ENCODE data around the gene CELF2.

The CELF2 gene

DNA sequence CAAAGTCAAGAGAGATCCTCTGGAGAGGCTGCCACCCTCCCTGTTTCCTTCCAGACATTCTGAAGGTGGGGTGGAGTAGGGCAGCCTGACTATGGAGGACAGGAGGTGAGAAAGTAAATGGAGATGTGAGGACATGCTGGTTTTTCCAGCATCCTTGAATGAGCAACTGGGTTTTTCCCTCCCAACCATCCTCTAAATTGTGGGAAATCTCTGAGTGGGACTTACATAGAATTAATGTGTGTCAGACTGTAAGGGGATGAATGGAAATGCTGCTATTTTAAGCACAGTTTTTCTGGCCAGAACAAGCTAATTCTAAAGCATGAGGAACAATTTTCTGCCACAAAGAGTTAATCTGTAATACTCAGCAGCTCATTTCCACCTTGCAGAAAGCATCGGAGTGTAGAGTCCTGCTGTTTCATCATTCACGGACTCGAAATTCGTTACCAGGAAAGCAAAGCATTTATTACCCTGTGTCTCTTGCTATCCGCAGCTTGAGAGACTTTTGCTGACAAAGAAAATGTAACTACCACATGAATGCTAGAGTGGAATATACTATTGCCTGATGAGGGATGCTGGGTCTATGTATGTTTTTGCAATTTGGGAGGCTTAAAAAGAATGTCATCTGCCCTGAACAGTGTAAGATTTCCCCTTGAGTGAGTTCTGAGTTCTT, 213.0 kb downstream of the CELF2 start:
- TF ChIP-seq POLR2A (IDR thresholded peaks at IDR 0.05; ENCODE audit: extremely low read depth, insufficient read length) (no peak), MYC (IDR thresholded peaks at IDR 0.05; ENCODE audit: low read depth, low read length) (no peak)
- TF ChIP-seq, protein P1, sequence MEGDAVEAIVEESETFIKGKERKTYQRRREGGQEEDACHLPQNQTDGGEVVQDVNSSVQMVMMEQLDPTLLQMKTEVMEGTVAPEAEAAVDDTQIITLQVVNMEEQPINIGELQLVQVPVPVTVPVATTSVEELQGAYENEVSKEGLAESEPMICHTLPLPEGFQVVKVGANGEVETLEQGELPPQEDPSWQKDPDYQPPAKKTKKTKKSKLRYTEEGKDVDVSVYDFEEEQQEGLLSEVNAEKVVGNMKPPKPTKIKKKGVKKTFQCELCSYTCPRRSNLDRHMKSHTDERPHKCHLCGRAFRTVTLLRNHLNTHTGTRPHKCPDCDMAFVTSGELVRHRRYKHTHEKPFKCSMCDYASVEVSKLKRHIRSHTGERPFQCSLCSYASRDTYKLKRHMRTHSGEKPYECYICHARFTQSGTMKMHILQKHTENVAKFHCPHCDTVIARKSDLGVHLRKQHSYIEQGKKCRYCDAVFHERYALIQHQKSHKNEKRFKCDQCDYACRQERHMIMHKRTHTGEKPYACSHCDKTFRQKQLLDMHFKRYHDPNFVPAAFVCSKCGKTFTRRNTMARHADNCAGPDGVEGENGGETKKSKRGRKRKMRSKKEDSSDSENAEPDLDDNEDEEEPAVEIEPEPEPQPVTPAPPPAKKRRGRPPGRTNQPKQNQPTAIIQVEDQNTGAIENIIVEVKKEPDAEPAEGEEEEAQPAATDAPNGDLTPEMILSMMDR (IDR thresholded peaks at IDR 0.05; ENCODE audit: low read depth, low read length): no peak
- TF ChIP-seq, protein P2, sequence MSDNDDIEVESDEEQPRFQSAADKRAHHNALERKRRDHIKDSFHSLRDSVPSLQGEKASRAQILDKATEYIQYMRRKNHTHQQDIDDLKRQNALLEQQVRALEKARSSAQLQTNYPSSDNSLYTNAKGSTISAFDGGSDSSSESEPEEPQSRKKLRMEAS (IDR thresholded peaks at IDR 0.05; ENCODE audit: low read depth, low read length): no peak
- DNase-seq (ENCODE audit: low read depth): no peak
- H3K4me3 ChIP-seq (ENCODE audit: low read depth, low read length): no peak overlapping the region

DNA sequence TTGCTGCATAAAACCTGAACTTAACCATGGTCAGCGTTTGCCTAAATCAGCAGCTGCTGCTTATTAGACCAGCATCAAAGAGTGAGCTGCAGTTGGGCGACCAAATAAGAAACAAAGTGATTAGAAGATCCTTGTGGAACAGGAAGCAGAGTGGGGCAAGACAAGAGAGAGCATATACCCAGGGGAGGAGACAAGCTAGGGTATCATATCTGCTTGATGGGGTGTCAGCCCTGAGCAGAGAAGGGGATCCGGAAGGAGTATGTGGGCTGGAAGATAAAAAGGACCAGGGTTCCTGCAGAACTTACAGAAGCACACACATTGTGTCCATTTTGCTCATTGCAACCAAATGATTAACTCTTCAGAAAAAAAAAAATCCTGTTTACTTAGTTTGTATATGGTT, 213.6 kb downstream of the CELF2 start:
- no peak for DNase-seq (ENCODE audit: low read depth)
- TF ChIP-seq, protein P1 (IDR thresholded peaks at IDR 0.05; ENCODE audit: low read depth, low read length): no peak
- no peak for TF ChIP-seq POLR2A (IDR thresholded peaks at IDR 0.05; ENCODE audit: extremely low read depth, insufficient read length)
- TF ChIP-seq MYC (IDR thresholded peaks at IDR 0.05; ENCODE audit: low read depth, low read length): no peak
- TF ChIP-seq, protein P2 (IDR thresholded peaks at IDR 0.05; ENCODE audit: low read depth, low read length): no peak
- no peak overlapping the region for H3K4me3 ChIP-seq (ENCODE audit: low read depth, low read length)

DNA sequence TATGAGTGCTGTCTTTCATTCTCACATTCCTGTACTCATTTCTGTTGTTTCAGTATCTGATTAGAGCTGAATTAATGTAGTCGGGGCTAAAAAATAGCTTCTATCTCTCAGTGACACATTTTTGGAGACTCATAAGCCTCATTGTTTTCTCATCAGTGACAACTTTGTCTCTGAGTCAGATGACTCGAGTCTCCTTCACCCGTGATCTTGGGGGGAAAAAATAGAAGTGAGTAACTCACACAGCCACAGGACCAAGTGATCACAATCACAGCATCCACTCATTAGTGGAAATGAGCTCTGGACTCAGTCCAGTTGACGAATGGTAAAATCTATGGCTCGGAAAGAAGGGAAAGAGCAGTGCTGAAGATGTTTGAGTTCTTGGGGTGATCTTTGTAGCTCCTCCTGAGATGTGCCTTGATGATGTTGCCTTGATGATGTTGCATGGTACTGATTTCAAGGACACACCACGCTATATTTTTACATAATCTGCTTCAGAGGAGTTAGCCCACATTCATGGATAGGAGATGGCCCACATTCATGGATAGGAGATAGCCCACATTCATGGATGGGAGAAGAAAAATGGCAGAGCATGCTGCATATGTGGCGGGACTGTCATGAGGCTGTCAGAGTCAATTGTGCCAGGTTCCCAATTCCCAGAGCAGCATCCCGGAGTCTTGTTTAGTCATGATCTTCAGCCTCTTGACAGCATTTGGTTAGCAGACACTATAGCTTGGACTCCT, 214.7 kb downstream of the CELF2 start:
- TF ChIP-seq, protein P2 (IDR thresholded peaks at IDR 0.05; ENCODE audit: low read depth, low read length): no peak
- TF ChIP-seq, protein P1 (IDR thresholded peaks at IDR 0.05; ENCODE audit: low read depth, low read length): no peak
- TF ChIP-seq POLR2A (IDR thresholded peaks at IDR 0.05; ENCODE audit: extremely low read depth, insufficient read length) (no peak), MYC (IDR thresholded peaks at IDR 0.05; ENCODE audit: low read depth, low read length) (no peak)
- H3K4me3 ChIP-seq (ENCODE audit: low read depth, low read length): no peak overlapping the region
- no peak for DNase-seq (ENCODE audit: low read depth)

DNA sequence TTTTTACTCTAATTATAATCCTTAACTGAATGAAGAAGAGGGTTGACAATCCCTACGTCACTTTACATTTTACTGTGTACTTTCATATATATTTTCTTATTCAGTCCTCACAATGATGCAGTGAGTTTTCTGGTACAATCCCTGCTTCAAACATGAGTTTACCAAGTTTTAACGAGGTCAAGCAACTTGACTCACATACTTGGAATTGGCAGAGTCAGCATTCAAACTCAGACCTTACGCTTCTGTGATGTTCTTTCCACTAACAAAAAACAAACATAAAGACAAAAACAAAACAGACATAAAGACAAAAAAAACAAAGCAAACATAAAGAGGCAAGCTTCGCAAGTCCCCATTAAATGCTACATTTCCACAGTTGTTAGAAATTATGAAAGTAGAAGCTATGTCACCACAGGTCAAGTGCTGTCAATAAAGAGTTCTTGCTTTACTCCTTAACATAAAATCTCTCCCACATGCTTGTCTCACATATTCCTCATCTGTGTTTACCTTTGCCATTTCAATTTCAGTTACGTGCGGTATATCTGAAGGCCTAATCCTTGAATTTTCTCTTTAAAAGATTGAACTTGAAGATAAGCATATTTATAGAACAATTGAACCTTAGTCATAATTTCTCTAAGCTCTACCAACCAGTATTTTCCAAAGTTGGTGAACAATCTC, 217.3 kb downstream of the CELF2 start:
- TF ChIP-seq, protein P2 (IDR thresholded peaks at IDR 0.05; ENCODE audit: low read depth, low read length): no peak
- TF ChIP-seq POLR2A (IDR thresholded peaks at IDR 0.05; ENCODE audit: extremely low read depth, insufficient read length) (no peak), MYC (IDR thresholded peaks at IDR 0.05; ENCODE audit: low read depth, low read length) (no peak)
- TF ChIP-seq, protein P1 (IDR thresholded peaks at IDR 0.05; ENCODE audit: low read depth, low read length): no peak
- DNase-seq (ENCODE audit: low read depth): no peak
- H3K4me3 ChIP-seq (ENCODE audit: low read depth, low read length): no peak overlapping the region

DNA sequence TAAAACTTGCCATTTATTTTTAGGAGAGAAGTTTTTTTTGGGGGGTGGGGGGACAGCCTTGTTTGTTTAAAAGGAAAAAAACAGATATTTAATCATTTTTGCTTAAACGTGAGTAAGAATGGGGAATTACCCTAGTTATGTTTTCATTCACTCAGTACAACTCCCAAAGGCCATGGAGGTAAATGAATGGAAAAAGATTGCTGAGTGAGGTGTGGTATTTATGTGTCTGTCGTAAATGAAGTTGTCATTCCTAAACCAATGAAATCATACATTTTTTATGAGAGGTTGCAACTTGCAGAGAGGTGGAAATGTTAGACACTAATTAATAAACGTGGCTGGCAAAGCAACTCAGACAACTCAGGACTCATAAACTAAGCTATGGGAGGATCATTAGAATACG, 218.1 kb downstream of the CELF2 start:
- no peak for TF ChIP-seq MYC (IDR thresholded peaks at IDR 0.05; ENCODE audit: low read depth, low read length)
- TF ChIP-seq POLR2A (IDR thresholded peaks at IDR 0.05; ENCODE audit: extremely low read depth, insufficient read length): no peak
- TF ChIP-seq, protein P2 (IDR thresholded peaks at IDR 0.05; ENCODE audit: low read depth, low read length): no peak
- TF ChIP-seq, protein P1 (IDR thresholded peaks at IDR 0.05; ENCODE audit: low read depth, low read length): no peak
- H3K4me3 ChIP-seq (ENCODE audit: low read depth, low read length): no peak overlapping the region
- DNase-seq (ENCODE audit: low read depth): no peak

All from NB4 (cell line).